Tibial nerve (tissue), 4 donors: ENCODE measurements around the gene SPPL2C.

ENCODE experiments used
- CTCF ChIP-seq, 5 experiments: fragments of 200-600 bp in 3 of 5; fragments of 450-650 bp in 2 of 5; sonication (generic) in 3 of 5; IDR thresholded peaks; one replicate each; pipeline ENCODE4 v1.5.1; 2016 to 2019; ENCODE audit warnings: antibody characterized with exemption in 5 of 5, mild to moderate bottlenecking in 3 of 5, moderate library complexity in 2 of 5
- EP300 ChIP-seq, 2 donors: sonication (generic); formaldehyde crosslinking; IDR thresholded peaks; one replicate each; pipeline ENCODE4 v1.6.1; 2017; ENCODE audit warnings: antibody characterized with exemption in 2 of 2, mild to moderate bottlenecking in 1 of 2
- POLR2A ChIP-seq, 2 donors: fragments of 450-650 bp; IDR thresholded peaks; one replicate each; pipeline ENCODE4 v1.6.1; 2017; ENCODE audit warnings: antibody characterized with exemption in 2 of 2, mild to moderate bottlenecking in 2 of 2, moderate library complexity in 2 of 2

- TF ChIP-seq CTCF (IDR thresholded peaks at IDR 0.05) (no peak), POLR2A (IDR thresholded peaks at IDR 0.05) (no peak), EP300 (IDR thresholded peaks at IDR 0.05) (no peak)
Measured at GRCh38 chr17:45854209-45854608, 9.5 kb downstream of the SPPL2C start.
